GM18502 (cell line): Measurements from ENCODE around the gene NAPA.

Source experiments
- ATAC-seq: cut with Tn5 transposase; IDR thresholded peaks from one replicate; pipeline ENCODE4 v1.9.1; 2021; ENCODE audit warnings: mild to moderate bottlenecking; ENCODE audit not compliant: unreplicated experiment, poor library complexity

NAPA gene

DNA sequence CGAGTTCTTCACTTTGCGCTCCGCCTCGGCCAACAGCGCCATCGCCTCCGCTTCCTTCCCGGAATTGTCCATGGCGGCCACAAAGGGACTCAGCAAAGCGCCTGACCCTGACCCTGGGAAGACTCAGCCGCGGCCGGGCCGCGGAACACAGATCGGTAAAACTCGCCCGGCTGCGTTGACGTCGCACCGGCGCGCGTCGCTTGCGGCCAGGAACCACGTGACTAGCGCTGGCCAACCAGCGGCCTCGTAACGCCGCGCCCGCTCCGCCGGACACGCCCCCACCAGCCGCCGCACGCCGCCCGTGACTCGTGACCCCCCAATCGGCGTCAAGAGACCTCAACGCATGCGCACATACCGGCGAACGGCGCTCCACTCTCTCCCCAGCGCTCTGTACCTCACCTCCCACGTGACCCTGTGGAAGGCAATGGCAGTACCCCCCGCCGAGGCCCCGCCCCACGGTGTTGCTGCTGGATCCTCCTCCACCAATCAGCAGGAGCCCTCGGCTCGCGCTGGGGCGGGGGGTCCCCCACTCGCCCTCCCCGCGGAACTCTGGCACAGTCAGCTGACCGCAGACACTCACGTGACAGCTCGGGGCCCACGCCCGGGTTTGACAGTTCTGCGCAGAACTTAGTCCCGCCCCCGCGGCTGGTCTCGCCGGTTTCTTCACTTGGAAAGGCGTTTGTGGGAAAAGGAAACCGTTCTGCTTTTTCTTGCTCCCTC lies at the start of gene NAPA:
Gene NAPA (minus strand): TSS at position 195 of the 720 bp plus-strand sequence. CDS start 123 bp downstream, at position 72.
- peak; percentile 86 for ATAC-seq

GRCh38 chr19:47564081-47564480 lies 49.2 kb upstream of the NAPA start:
- ATAC-seq: no peak

- ATAC-seq: no peak
Observed at GRCh38 chr19:47561440-47562057, 46.7 kb upstream of the NAPA start.

GRCh38 chr19:47560999-47561398 lies 46.1 kb upstream of the NAPA start:
- no peak for ATAC-seq

GRCh38 chr19:47550129-47550528 lies 35.3 kb upstream of the NAPA start:
- ATAC-seq: no peak

DNA sequence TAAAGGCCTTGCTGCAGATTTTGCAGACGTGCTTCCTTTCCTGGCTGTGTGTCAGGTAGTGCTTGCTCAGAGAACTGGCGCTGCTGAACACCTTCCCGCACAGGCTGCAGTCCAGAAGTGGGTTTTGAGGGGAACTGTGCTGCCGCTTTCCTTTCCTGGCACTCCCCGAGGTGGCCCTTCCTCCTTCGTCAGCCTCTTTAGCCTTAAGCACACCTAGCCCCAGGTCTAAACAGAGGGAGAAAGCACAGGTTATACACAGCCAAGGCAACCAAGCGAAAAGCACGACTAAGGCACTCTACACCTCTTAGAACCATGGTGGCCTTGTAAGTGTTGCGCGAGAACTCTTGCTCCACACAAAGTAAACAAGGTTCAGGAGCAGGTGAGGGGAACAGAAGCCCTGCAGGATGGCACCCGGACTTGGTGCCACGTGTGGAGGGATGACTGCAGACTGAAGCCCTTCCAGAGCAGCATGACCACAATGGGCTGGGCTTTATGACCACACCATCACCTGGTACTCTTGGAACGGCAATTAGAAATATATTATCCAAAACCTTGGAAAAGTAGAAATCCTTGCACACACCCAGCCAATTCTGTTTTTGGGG lies 34.5 kb upstream of the NAPA start:
- no peak for ATAC-seq

DNA sequence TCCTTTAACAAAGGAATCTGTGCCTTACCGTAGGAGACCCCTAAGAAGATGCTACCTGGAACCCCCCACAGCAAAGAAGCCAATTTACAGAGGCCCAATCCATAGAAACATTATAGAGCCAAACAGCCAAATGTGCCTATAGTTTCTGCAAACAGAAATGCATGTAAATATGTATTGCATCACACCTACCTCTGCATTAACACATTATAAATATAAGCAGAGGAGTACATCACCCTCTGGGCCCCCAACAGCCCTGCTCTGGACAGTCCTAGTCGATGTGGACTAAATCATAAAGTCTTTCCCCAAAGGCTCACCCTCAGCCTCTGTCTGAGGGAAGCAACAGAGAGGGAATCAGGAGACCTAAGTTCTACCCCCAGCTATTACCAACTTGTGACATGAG lies 32.3 kb upstream of the NAPA start:
- no peak for ATAC-seq

DNA sequence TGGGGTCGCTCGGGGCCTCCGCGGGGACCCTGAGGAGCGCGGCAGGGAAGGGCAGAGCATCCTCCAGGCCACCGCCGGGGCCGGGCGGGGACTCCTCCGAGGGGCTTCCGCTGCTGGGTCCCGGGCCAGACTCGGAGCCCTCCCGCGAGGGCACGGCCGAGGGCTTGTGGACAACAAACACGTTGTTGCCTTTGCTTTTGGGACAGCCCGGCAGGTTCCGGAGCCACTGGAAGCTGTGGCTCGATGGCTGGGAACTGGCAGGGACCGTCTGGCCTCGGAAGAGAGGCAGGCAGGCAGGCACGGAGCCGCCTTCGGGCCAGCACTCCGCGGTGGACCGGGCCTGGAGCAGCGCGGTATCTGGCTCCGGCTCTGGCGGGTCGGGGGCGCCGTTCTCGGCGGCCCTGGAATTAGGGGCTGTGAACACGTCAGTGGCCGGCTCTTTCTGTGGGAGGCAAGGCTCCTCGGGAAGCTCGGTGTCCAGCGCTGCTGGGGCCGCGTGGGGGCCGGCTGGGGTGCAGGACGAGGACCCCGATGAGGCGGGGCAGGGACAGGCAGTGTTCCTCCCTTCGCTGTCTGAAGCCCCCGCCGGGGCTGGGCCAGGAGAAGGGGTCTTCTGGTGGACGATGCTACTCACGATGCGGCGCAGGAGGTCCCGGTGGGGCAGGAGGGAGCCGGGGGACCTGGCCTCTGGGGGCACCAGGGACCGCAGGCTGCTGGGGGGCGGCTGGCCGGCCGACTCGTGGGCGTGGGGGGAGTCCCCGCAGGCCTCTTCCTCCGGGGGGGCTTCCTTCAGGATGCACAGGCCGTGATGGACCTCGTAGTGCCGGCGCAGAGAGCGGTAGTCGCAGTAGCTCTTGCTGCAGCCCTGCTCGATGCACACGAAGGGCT lies 30.4 kb upstream of the NAPA start:
- no peak for ATAC-seq

DNA sequence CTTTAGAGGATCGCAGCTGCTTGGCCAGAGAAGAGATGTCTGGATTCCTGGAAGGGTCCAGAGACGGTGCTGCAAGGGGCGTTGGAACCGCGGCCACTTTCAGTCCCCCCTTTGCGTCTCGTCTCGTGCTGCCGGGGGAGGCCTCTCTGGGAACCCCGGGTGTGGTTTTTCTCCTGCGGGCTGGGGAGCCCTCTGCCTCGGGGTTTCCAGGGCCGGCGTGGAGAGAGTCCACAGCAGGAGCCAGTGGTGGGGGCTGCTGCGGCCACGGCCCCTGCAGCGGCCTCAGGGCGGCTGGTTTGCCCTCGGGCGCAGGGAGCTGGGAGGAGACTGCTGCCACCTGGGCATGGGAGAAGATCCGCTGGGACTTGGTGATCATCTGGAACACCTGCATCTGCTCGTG lies 29.6 kb upstream of the NAPA start:
- ATAC-seq: no peak

- no peak for ATAC-seq
Observed at GRCh38 chr19:47544075-47544474, 29.2 kb upstream of the NAPA start.

DNA sequence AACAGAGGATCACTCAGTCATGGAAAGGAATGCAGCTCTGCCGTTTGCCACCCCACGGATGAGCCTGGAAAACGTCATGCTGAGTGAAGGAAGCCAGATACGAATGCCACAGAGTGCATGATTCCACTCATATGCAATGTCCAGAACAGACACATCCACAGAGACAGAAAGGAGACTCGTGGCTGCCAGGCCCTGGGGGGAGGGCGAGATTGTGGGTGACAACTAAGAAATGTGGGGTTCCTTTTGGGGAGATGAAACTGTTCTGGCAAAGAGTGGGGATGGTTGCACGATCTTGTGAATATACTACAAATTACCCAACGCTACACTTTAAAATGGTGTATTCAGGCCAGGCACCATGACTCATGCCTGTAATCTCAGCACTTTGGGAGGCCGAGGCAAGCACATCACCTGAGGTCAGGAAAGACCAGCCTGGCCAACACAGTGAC lies 27.2 kb upstream of the NAPA start:
- ATAC-seq: no peak

- no peak for ATAC-seq
Observed at GRCh38 chr19:47541518-47541917, 26.7 kb upstream of the NAPA start.

- ATAC-seq: no peak
Observed at GRCh38 chr19:47540748-47541147, 25.9 kb upstream of the NAPA start.

- ATAC-seq: no peak
Observed at GRCh38 chr19:47539747-47540311, 25.0 kb upstream of the NAPA start.

GRCh38 chr19:47538812-47539211 lies 23.9 kb upstream of the NAPA start:
- no peak for ATAC-seq

GRCh38 chr19:47537493-47537892 lies 22.6 kb upstream of the NAPA start:
- ATAC-seq: no peak

DNA sequence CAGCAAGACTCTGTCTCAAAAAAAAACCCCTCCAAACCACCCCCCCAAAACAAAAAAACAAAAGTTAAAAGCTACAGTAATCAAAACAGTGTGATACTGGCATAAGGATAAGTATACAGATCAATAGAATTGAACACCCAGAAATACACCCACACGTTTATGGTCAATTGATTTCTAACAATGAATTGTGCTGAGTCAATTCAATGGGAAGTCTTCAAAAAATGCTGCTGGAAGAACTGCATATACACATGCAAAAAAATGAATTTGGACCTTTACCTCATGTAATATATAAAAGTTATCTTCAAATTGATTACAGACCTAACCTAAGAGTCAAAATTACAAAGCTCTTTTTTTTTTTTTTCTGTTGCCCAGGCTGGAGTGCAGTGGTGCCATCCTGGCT lies 19.8 kb upstream of the NAPA start:
- no peak for ATAC-seq

GRCh38 chr19:47531640-47532387 lies 17.0 kb upstream of the NAPA start:
- no peak for ATAC-seq

- ATAC-seq: no peak
Observed at GRCh38 chr19:47529018-47529742, 14.3 kb upstream of the NAPA start.
